ENCODE data around the gene EFHC1. TPM values are rescaled to one million over a fixed set of nuclear protein-coding genes. Genes with fewer than 3 reads are reported as not detected.

The EFHC1 gene
- total and polyA plus RNA-seq, 2 of the 13 experiments (the other 11 are each of a cell fraction or from before 2014, with no cell fraction given) = 23.4 to 29.5 TPM

GRCh38 chr6:52566201-52566600, 146.1 kb downstream of the EFHC1 start (continued):
- no peak for TF ChIP-seq FOXP4 (CRISPR knock-in tag; IDR thresholded peaks at IDR 0.05)
- no peak for TF ChIP-seq TBX3 (IDR thresholded peaks at IDR 0.05; ENCODE audit: borderline replicate concordance)
- no peak for TF ChIP-seq RFX3 (CRISPR knock-in tag; IDR thresholded peaks at IDR 0.05)

GRCh38 chr6:52566853-52567279, 146.7 kb downstream of the EFHC1 start:
- DNase-seq (ENCODE audit: low spot score) (peak; percentile 58), FAIRE-seq (peak; percentile 82), ATAC-seq (peak; percentile 63)
- in situ Hi-C loops (cut with HindIII; ENCODE audit: extremely low pct_ligation_motif_present, low pct_unique_long_range_greater_than_20kb) (no loop called here), intact Hi-C loops (cut with micrococcal nuclease; ENCODE audit: unreplicated experiment) (no loop called here)
- H3K79me2 ChIP-seq (ENCODE audit: insufficient read depth, low read length) = peaks cover 100% of the 10 kb centered on the region
- ChIA-PET POLR2A (interaction anchor here (1.0 to 3.0 kb wide), 10 partner anchors 9 to 147 kb away, joined by 3 to 14 read pairs (median 6); partner anchors contain the start of genes EFHC1 and TRAM2), CTCF (ENCODE audit: low intra/inter-chr PET ratio, low total read pairs) (no interaction called here)
- H3K27ac ChIP-seq (ENCODE audit: extremely low read length, insufficient read depth, low read length) = no peak overlapping the region
- no peaks in the 10 kb centered on the region for H3K27me3 ChIP-seq (ENCODE audit: control insufficient read depth in 1 of 2, insufficient read depth in 2 of 2, low read length in 2 of 2)
- H3K4me1 ChIP-seq (ENCODE audit: insufficient read depth, low read length) = peaks cover 97% of the 10 kb centered on the region
- no peak overlapping the region for H3K4me3 ChIP-seq (replicated peaks in 1 of 3; ENCODE audit: insufficient read depth in 1 of 3, low read depth in 2 of 3, low read length in 3 of 3)
- WGBS (ENCODE audit: low lambda C conversion rate) = 55% methylated on average over 3 of the region's 3 CpGs
- no peak overlapping the region for H3K4me2 ChIP-seq (ENCODE audit: low read depth, low read length)
- peaks cover 8 to 38% of the 10 kb centered on the region in 2 experiments for H3K36me3 ChIP-seq (replicated peaks in 1 of 2; ENCODE audit: control insufficient read depth in 1 of 2, insufficient read depth in 2 of 2, low read length in 2 of 2)
- no peaks in the 10 kb centered on the region for H3K9me3 ChIP-seq (ENCODE audit: low read length)
- BruUV-seq (replicated peaks) = no TSS peak
- H4K20me1 ChIP-seq (ENCODE audit: insufficient read depth, low read length) = peaks cover 69% of the 10 kb centered on the region
- no peak overlapping the region for H2AFZ ChIP-seq (ENCODE audit: low read length)
- no peak overlapping the region for H3K9ac ChIP-seq (ENCODE audit: insufficient read depth, low read depth, low read length)
- TF ChIP-seq ZNF589 (CRISPR knock-in tag; conservative IDR thresholded peaks at IDR 0.05) (no peak), RXRA (CRISPR knock-in tag; IDR thresholded peaks at IDR 0.05) (peak; percentile 37; the same call in 1 of the 2 replicates), ZNF503 (CRISPR knock-in tag; IDR thresholded peaks at IDR 0.05) (no peak), ADNP (CRISPR knock-in tag; IDR thresholded peaks at IDR 0.05) (no peak), HNRNPUL1 (IDR thresholded peaks at IDR 0.05; ENCODE audit: low read depth, low read length) (no peak), RARA (CRISPR knock-in tag; IDR thresholded peaks at IDR 0.05) (peak; percentile 61), ZNF547 (CRISPR knock-in tag; IDR thresholded peaks at IDR 0.05) (no peak), ZNF670 (CRISPR knock-in tag; IDR thresholded peaks at IDR 0.05; ENCODE audit: borderline replicate concordance) (no peak), GTF2F1 (IDR thresholded peaks at IDR 0.05; ENCODE audit: low read length) (no peak), U2AF1 (optimal IDR thresholded peaks at IDR 0.05; ENCODE audit: low read depth, low read length) (no peak), PCBP2 (optimal IDR thresholded peaks at IDR 0.05; ENCODE audit: low read depth, low read length, poor library complexity, severe bottlenecking) (no peak), EP300 (IDR thresholded peaks at IDR 0.05; ENCODE audit: low read depth in 2 of 2, low read length in 2 of 2) (0 out of 4 replicates have a peak, but pooled peaks of 1 of the 2 experiments have one; percentile 17), EP300 (CRISPR knock-in tag; IDR thresholded peaks at IDR 0.05; ENCODE audit: borderline replicate concordance) (0 out of 2 replicates have a peak, but pooled peaks have one; percentile 16), ZNF451 (CRISPR knock-in tag; IDR thresholded peaks at IDR 0.05) (no peak), USF2 (IDR thresholded peaks at IDR 0.05; ENCODE audit: low read depth, low read length) (no peak), USF2 (CRISPR knock-in tag; IDR thresholded peaks at IDR 0.05; ENCODE audit: borderline replicate concordance) (no peak)
